ENCODE measurements around the gene C5orf15.

GRCh38 chr5:134003817-134004625, 35.6 kb upstream of the C5orf15 start:
- TF ChIP-seq CTCF (IDR thresholded peaks at IDR 0.05) (no peak), POLR2A (IDR thresholded peaks at IDR 0.05) (no peak), EP300 (IDR thresholded peaks at IDR 0.05) (no peak), POLR2AphosphoS5 (IDR thresholded peaks at IDR 0.05) (no peak)
